GM19025 (cell line): ENCODE data around the gene MUC6.

Experiments
- ATAC-seq: cut with Tn5 transposase; IDR thresholded peaks from one replicate; pipeline ENCODE4 v1.9.1; 2021; ENCODE audit warnings: mild to moderate bottlenecking, low read depth, moderate library complexity; ENCODE audit not compliant: unreplicated experiment

The MUC6 gene

GRCh38 chr11:1072116-1072820, 35.8 kb upstream of the MUC6 start:
- no peak for ATAC-seq

GRCh38 chr11:1071571-1072115, 35.1 kb upstream of the MUC6 start:
- no peak for ATAC-seq

GRCh38 chr11:1070594-1071462, 34.3 kb upstream of the MUC6 start:
- no peak for ATAC-seq

GRCh38 chr11:1069740-1070139, 33.2 kb upstream of the MUC6 start:
- no peak for ATAC-seq

- no peak for ATAC-seq
These were observed 31.4 kb upstream of the MUC6 start for GRCh38 chr11:1067812-1068496.

GRCh38 chr11:1064167-1064566, 27.6 kb upstream of the MUC6 start:
- ATAC-seq = no peak

- ATAC-seq = no peak
These were observed 25.7 kb upstream of the MUC6 start for GRCh38 chr11:1062075-1062820.

- ATAC-seq = no peak
These were observed 24.5 kb upstream of the MUC6 start for GRCh38 chr11:1060852-1061616.

- ATAC-seq = no peak
These were observed 23.9 kb upstream of the MUC6 start for GRCh38 chr11:1060410-1060809.

GRCh38 chr11:1059759-1060158, 23.2 kb upstream of the MUC6 start:
- no peak for ATAC-seq

- no peak for ATAC-seq
These were observed 21.3 kb upstream of the MUC6 start for GRCh38 chr11:1057806-1058205.

GRCh38 chr11:1055990-1056771, 19.7 kb upstream of the MUC6 start:
- ATAC-seq = no peak

GRCh38 chr11:1055109-1055703, 18.7 kb upstream of the MUC6 start:
- no peak for ATAC-seq

GRCh38 chr11:1054143-1055108, 17.9 kb upstream of the MUC6 start:
- ATAC-seq = no peak

- ATAC-seq = no peak
These were observed 16.8 kb upstream of the MUC6 start for GRCh38 chr11:1053121-1053901.

- ATAC-seq = no peak
These were observed 15.9 kb upstream of the MUC6 start for GRCh38 chr11:1052133-1053011.
